Cardiac muscle cell (in vitro differentiated cells and primary cell): Measurements from ENCODE around the gene ADAMTSL2. TPM values are rescaled to one million over a fixed set of nuclear protein-coding genes. Genes with fewer than 3 reads are reported as not detected.
A peak's percentile ranks its signal among the peaks of the same experiment; 100 is the strongest.

Experiments used
- DNase-seq, 2 donors: peaks; one replicate each; pipeline versions ENCODE4 v3.0.0 to v3.0.0-alpha.2; 2010 to 2017; ENCODE audit warnings: low read depth in 1 of 2, low spot score in 1 of 2
- H3K27ac ChIP-seq: fragments of 200-600 bp; sonication (generic); 2 replicates; pipeline ENCODE4 v1.5.1; 2016
- H3K27me3 ChIP-seq: fragments of 200-600 bp; sonication (generic); 2 replicates; pipeline ENCODE4 v1.6.0; 2016; ENCODE audit warnings: control low read depth
- H3K36me3 ChIP-seq: fragments of 200-600 bp; sonication (generic); 2 replicates; pipeline ENCODE4 v1.5.1; 2016; ENCODE audit warnings: control low read depth
- H3K4me1 ChIP-seq: fragments of 200-600 bp; sonication (generic); 2 replicates; pipeline ENCODE4 v1.8.1; 2017; ENCODE audit warnings: low read depth, mild to moderate bottlenecking, mixed run types
- H3K4me3 ChIP-seq: fragments of 200-600 bp; sonication (generic); 2 replicates; pipeline ENCODE4 v1.5.1; 2016; ENCODE audit warnings: mild to moderate bottlenecking
- H3K9me3 ChIP-seq: fragments of 200-600 bp; sonication (generic); 2 replicates; pipeline ENCODE4 v1.5.1; 2017; ENCODE audit warnings: low read depth, mild to moderate bottlenecking, control low read depth
- polyA plus RNA-seq: library from polyadenylated mRNA; unstranded; fragments of >200 nt; fragmentation: Nextera tagmentation; extraction: Ambion mirVana; gene quantifications from 2 replicates; pipeline ENCODE4 v1.2.1, GENCODE V29; 2016
- total RNA-seq: library from RNA; depleted of rRNA; stranded (reverse); fragments of >200 nt; gene quantifications from 2 replicates; pipeline ENCODE4 v1.2.3, GENCODE V29; 2016
- TF ChIP-seq, protein P1 (sequence below): IDR thresholded peaks from 2 replicates; pipeline ENCODE4 v1.5.1; 2012; ENCODE audit warnings: low read depth, mild to moderate bottlenecking, low read length

ADAMTSL2 gene
- total RNA-seq (27.2 and 38.3 TPM in 2 replicates), polyA plus RNA-seq (13.6 and 18.4 TPM in 2 replicates)

DNA sequence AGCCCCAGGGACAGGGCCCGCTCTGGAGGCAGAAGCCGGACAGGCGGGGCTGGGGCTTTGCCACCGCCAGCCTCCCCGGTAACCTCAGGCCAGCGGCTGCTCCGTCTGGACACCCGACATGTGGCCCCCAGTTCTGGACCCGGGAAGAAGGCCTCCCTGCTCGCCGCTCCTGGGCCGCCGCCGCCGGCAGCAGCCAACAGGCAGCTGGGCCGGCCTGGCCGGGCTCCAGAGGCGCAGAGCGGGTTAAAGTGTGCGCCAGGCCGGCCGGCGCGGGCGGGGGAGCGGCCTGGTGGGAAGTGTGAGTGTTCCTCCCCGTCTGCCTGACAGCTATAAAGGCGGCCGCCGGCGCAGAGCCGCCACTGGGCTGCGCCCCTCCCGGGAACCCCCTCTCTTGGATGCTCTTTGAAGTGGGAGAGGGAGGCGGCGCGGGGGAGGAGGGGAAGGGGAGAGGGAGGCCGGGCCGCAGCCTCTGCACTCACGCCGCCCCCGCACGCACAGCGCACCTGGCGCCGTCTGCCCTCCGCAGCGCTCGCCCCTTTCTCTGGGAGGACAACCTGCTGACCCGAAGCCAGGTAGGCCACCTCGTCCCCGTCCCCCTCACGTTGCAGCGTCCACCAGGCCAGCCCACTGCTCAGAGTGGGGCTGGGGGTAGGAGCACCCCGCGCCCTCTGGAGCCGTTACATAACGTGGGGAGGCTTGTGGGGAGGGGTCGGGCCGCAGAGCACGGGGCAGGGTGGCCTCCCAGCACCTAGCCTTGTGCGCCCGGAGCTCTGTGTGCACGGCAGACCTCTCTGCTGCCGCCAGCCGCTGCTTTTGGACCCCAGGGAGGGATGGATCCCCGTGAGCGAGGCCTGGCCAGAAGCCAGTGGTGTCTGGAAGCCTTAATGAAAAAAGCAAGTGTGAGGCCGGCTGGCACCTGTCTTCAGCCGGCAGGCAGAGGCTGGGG lies at the start of gene ADAMTSL2:
TSS of gene ADAMTSL2 (plus strand) at position 359 of the 946 bp plus-strand sequence. CDS start 2,009 bp downstream, outside the sequence.
- H3K4me1 ChIP-seq: peaks cover 41% of the 10 kb centered on the region
- H3K27me3 ChIP-seq: no peaks in the 10 kb centered on the region
- H3K4me3 ChIP-seq: peak within 1 kb of the TSS; percentile 22
- no peaks in the 10 kb centered on the region for H3K9me3 ChIP-seq
- H3K27ac ChIP-seq: peak within 1 kb of the TSS; percentile 31
- peak; percentile 87 to 90 for DNase-seq
- TF ChIP-seq, protein P1, sequence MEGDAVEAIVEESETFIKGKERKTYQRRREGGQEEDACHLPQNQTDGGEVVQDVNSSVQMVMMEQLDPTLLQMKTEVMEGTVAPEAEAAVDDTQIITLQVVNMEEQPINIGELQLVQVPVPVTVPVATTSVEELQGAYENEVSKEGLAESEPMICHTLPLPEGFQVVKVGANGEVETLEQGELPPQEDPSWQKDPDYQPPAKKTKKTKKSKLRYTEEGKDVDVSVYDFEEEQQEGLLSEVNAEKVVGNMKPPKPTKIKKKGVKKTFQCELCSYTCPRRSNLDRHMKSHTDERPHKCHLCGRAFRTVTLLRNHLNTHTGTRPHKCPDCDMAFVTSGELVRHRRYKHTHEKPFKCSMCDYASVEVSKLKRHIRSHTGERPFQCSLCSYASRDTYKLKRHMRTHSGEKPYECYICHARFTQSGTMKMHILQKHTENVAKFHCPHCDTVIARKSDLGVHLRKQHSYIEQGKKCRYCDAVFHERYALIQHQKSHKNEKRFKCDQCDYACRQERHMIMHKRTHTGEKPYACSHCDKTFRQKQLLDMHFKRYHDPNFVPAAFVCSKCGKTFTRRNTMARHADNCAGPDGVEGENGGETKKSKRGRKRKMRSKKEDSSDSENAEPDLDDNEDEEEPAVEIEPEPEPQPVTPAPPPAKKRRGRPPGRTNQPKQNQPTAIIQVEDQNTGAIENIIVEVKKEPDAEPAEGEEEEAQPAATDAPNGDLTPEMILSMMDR: no peak
- H3K36me3 ChIP-seq: no peaks in the 10 kb centered on the region

DNA sequence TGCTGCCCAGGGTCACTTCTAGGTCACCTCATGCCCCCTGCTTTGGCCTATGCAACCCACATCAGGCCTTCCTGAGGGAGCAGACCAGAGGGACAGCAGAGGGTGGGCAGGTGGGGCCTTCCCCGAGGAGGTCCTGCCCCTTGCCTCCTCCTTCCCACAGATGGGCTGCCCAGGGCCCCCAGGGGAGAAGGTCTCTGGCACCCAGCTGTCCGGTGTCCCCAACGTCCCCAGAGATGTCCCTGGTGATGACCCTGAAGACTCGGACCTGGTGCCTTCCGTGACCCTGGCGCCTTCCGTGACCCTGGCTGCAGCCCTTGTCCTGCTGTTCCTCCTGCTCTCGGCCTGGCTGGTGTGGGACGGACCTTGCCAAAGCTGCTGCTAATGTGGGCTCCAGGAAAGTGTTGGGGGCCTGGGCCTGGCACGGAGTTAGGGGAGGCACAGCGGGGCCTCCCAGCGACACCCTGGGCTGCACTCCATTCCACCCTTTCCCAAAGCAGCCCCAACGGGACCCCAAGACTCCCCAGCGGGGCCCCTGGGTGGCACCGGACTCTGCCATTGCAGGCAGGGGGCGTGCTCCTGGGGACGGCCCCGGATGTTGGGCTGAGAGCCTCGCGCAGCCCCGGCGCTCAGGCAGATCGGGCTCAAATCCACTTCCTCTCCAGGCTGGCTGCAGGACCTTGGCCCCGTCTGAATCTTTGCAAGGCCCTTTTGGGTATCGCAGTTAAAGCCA lies 48.8 kb upstream of the ADAMTSL2 start:
- H3K4me1 ChIP-seq: no peaks in the 10 kb centered on the region
- no peaks in the 10 kb centered on the region for H3K36me3 ChIP-seq
- H3K27me3 ChIP-seq: no peaks in the 10 kb centered on the region
- no peak for DNase-seq
- no peak overlapping the region for H3K27ac ChIP-seq
- H3K4me3 ChIP-seq: no peak overlapping the region
- no peaks in the 10 kb centered on the region for H3K9me3 ChIP-seq
- TF ChIP-seq, protein P1: no peak

DNA sequence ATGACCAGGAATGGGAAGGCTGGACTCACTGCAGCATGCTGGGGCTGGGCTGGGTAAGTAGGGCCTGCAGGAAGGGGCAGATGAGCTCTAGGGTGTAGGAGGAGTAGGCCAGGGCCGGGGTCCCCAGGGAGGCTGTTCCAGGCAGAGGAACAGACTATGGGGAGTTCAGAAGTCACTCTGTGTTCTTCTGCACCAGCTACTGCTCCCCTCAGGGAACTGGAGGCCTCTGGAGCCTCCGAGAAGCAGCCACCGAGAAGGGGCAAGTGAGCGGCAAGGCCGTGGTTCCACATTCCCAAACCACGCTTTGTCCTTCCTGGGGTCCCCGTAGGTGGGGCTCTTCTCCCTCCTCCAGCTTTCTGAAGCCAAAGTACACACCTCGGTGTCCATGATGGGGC lies 47.2 kb upstream of the ADAMTSL2 start:
- H3K4me3 ChIP-seq: no peak overlapping the region
- no peaks in the 10 kb centered on the region for H3K36me3 ChIP-seq
- DNase-seq: no peak
- no peak overlapping the region for H3K27ac ChIP-seq
- H3K27me3 ChIP-seq: no peaks in the 10 kb centered on the region
- H3K4me1 ChIP-seq: peaks cover 2% of the 10 kb centered on the region
- H3K9me3 ChIP-seq: no peaks in the 10 kb centered on the region
- TF ChIP-seq, protein P1: no peak

DNA sequence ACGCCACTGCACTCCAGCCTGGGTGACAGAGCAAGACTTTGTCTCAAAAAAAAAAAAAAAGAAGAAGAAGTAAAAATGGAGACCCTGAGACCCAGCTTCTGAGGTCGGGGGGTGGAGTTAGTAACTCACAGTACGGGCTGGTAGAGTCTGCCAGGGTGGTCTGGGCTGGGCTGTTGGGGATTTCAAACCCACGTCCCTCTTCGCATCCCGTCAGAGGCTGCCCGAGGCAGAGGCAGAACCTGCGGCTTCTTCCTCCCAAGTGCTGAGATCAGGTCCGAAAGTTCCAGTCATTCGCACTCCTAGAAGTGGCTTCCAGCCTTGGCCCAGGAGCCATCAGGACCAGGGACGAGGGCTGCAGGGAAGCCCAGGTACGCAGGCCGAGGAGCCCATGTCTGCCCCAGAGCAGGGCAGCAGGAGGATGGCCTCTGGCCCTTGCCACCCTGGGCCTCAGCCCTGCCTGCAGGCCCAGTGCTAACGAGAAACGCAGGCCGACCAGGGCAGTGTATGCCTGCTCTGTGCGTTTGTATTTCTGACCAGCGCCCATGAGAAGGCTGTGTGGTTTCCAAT lies 45.7 kb upstream of the ADAMTSL2 start:
- Histone ChIP-seq H3K27me3 (no peaks in the 10 kb centered on the region), H3K27ac (no peak overlapping the region), H3K36me3 (no peaks in the 10 kb centered on the region), H3K4me1 (peaks cover 6% of the 10 kb centered on the region), H3K4me3 (no peak overlapping the region), H3K9me3 (no peaks in the 10 kb centered on the region)
- no peak for DNase-seq
- TF ChIP-seq, protein P1: no peak
